Activated T-helper 2 cell treated with anti-CD3 and anti-CD28 coated beads, Interferon-gamma antibody, Interleukin-2, Interleukin-4, amounts not matched to agents 10 μg/mL and 5 μg/mL and 100 μg/mL, durations not matched to agents 14 hours and 24 hours and 36 hours (primary cell): ENCODE measurements around the gene OR2D3. TPM values are rescaled to one million over a fixed set of nuclear protein-coding genes. Genes with fewer than 3 reads are reported as not detected.
"Not testable (repeated sequence)": the region's sequence is repeated elsewhere in the genome, so short reads cannot be mapped to it uniquely, and the experiment has no call there.

Source experiments
- DNase-seq: peaks from one replicate; pipeline ENCODE4 v3.0.0; 2021; ENCODE audit warnings: low spot score
- H3K27ac Mint-ChIP-seq: one replicate; pipeline ENCODE4 v1.8.0; 2021; ENCODE audit warnings: mixed read lengths
- H3K27me3 Mint-ChIP-seq: one replicate; pipeline ENCODE4 v1.8.0; 2021; ENCODE audit warnings: low read depth, mixed read lengths
- H3K36me3 Mint-ChIP-seq: one replicate; pipeline ENCODE4 v1.8.0; 2021; ENCODE audit warnings: low read depth, mixed read lengths
- H3K4me1 Mint-ChIP-seq: one replicate; pipeline ENCODE4 v1.8.0; 2021; ENCODE audit warnings: low read depth, mixed read lengths
- H3K4me3 Mint-ChIP-seq: one replicate; pipeline ENCODE4 v1.8.0; 2021; ENCODE audit warnings: low read depth, mild to moderate bottlenecking, moderate library complexity, mixed read lengths
- H3K9me3 Mint-ChIP-seq: one replicate; pipeline ENCODE4 v1.8.0; 2021; ENCODE audit warnings: mixed read lengths
- intact Hi-C: fragments of 100-400 bp; cut with micrococcal nuclease; formaldehyde crosslinking; loops from one replicate; pipeline ENCODE4 v1.15.1; 2023
- total RNA-seq: library from RNA; stranded (reverse); gene quantifications from 2 replicates; pipeline ENCODE4 v1.2.3, GENCODE V29; 2022

Gene OR2D3
- total RNA-seq, result not detected in 2 replicates

DNA sequence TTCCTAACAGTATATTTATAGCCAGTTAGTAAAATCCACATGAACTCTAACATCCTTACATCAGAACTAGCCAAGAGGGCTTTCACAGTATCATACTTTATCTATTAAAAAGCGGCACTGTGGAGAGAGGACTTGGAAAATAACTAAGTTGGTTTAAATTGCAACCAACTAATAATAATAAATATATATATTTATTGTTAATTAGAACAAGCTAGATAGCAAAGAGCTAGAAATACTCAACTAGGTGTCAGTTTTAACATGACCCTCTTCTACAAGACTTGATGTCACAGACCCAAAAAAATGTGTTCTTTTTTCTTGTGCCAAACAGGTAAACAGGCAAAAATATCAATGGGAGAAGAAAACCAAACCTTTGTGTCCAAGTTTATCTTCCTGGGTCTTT lies at the start of gene OR2D3:
OR2D3 (plus strand) TSS at position 301 of the 400 bp plus-strand sequence; CDS start at position 301, 0 bp downstream.
- no peak within 1 kb of the TSS for H3K27ac Mint-ChIP-seq
- H3K36me3 Mint-ChIP-seq, result no peaks in the 10 kb centered on the region
- intact Hi-C loops, result no loop called here
- H3K4me3 Mint-ChIP-seq, result no peak within 1 kb of the TSS
- peaks cover 17% of the 10 kb centered on the region for H3K27me3 Mint-ChIP-seq
- H3K9me3 Mint-ChIP-seq, result peaks cover 4% of the 10 kb centered on the region
- H3K4me1 Mint-ChIP-seq, result peaks cover 7% of the 10 kb centered on the region
- DNase-seq, result no peak

- peaks cover 6% of the 10 kb centered on the region for H3K27me3 Mint-ChIP-seq
- no peak overlapping the region for H3K4me3 Mint-ChIP-seq
- H3K9me3 Mint-ChIP-seq, result no peaks in the 10 kb centered on the region
- H3K4me1 Mint-ChIP-seq, result no peaks in the 10 kb centered on the region
- intact Hi-C loops, result no loop called here
- no peak for DNase-seq
- no peak overlapping the region for H3K27ac Mint-ChIP-seq
- H3K36me3 Mint-ChIP-seq, result no peaks in the 10 kb centered on the region
Observed at GRCh38 chr11:6871278-6871677, 49.5 kb upstream of the OR2D3 start.

DNA sequence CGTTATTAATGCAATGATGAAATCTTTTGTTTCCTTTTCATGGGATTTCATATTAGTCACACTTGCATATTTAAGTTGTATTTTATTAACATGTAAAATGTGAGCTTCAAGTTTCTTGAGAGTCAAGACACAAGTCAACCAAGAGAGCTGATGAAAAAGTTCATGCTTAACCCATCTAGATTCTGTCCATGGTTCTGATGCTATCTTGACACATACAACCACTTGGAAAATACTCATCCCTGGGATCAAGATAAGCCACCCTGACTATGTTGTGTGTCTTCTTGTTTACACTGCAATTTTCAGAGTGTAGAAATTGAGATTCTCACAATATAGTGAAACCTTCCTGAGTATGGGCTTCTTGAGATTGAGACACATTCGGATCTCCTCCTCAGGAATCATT lies 45.0 kb upstream of the OR2D3 start:
- DNase-seq, result no peak
- Mint-ChIP-seq H3K27me3 (peaks cover 4% of the 10 kb centered on the region), H3K27ac (no peak overlapping the region), H3K4me3 (no peak overlapping the region), H3K4me1 (no peaks in the 10 kb centered on the region), H3K36me3 (no peaks in the 10 kb centered on the region), H3K9me3 (no peaks in the 10 kb centered on the region)
- intact Hi-C loops, result no loop called here

DNA sequence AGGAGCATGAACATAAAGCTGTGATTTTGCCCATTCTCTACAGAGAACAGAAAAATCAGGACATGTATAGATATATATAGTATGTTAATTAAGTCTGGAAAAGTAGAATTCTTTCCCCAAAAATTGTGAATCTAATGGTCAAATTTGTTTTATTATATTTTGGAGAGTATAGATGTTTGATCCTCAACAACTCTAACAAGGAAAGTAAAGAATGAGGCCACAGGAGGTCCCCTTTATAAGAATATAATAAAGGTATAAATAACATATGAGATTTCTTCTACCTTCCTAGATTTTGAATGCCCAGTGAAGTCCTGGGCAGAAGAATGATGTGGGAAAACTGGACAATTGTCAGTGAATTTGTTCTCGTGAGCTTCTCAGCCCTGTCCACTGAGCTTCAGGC lies 44.5 kb upstream of the OR2D3 start, which contains the start of gene OR10A4:
OR10A4 (plus strand) TSS at position 301 of the 400 bp plus-strand sequence; CDS start at position 324, 23 bp downstream.
- no peak within 1 kb of the TSS for H3K27ac Mint-ChIP-seq
- intact Hi-C loops, result no loop called here
- H3K4me3 Mint-ChIP-seq, result no peak within 1 kb of the TSS
- no peaks in the 10 kb centered on the region for H3K4me1 Mint-ChIP-seq
- H3K27me3 Mint-ChIP-seq, result peaks cover 4% of the 10 kb centered on the region
- no peaks in the 10 kb centered on the region for H3K36me3 Mint-ChIP-seq
- H3K9me3 Mint-ChIP-seq, result no peaks in the 10 kb centered on the region
- DNase-seq, result no peak

DNA sequence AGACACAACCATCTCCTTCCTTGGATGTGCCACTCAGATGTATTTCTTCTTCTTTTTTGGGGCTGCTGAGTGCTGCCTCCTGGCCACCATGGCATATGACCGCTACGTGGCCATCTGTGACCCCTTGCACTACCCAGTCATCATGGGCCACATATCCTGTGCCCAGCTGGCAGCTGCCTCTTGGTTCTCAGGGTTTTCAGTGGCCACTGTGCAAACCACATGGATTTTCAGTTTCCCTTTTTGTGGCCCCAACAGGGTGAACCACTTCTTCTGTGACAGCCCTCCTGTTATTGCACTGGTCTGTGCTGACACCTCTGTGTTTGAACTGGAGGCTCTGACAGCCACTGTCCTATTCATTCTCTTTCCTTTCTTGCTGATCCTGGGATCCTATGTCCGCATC lies 43.9 kb upstream of the OR2D3 start:
- Mint-ChIP-seq H3K9me3 (no peaks in the 10 kb centered on the region), H3K4me3 (no peak overlapping the region), H3K27ac (no peak overlapping the region), H3K4me1 (no peaks in the 10 kb centered on the region), H3K27me3 (peaks cover 4% of the 10 kb centered on the region), H3K36me3 (no peaks in the 10 kb centered on the region)
- DNase-seq, result no peak
- intact Hi-C loops, result no loop called here

- no peaks in the 10 kb centered on the region for H3K36me3 Mint-ChIP-seq
Observed at GRCh38 chr11:6882751-6883150, 38.1 kb upstream of the OR2D3 start.

GRCh38 chr11:6887711-6888110 lies 33.1 kb upstream of the OR2D3 start:
- DNase-seq, H3K4me1 Mint-ChIP-seq, H3K27ac Mint-ChIP-seq, intact Hi-C loops, H3K9me3 Mint-ChIP-seq, H3K36me3 Mint-ChIP-seq, H3K4me3 Mint-ChIP-seq: not testable (repeated sequence)
- peaks cover 17% of the 10 kb centered on the region for H3K27me3 Mint-ChIP-seq

More at GRCh38 chr11:6882751-6883150, 38.1 kb upstream of the OR2D3 start:
- DNase-seq, result no peak
- Mint-ChIP-seq H3K9me3 (no peaks in the 10 kb centered on the region), H3K27me3 (peaks cover 17% of the 10 kb centered on the region), H3K4me3 (no peak overlapping the region), H3K27ac (no peak overlapping the region), H3K4me1 (no peaks in the 10 kb centered on the region)
- intact Hi-C loops, result no loop called here

DNA sequence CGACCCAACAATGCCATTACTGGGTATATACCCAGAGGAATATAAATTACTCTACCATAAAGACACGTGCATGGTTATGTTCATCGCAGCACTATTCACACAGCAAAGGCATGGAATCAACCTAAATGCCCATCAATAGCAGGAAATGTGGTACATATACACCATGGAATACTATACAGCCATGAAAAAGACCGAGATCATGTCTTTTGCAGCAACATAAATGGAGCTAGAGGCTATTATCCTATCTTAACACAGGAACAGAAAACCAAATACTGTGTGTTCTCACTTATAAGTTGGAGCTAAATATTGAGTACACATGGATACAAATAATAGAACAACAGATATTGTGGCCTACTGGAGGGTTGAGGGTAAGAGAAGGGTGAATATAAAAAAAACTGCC lies 32.0 kb upstream of the OR2D3 start:
- H3K27me3 Mint-ChIP-seq, result peaks cover 12% of the 10 kb centered on the region
- no peaks in the 10 kb centered on the region for H3K36me3 Mint-ChIP-seq
- H3K27ac Mint-ChIP-seq, result no peak overlapping the region
- no peak overlapping the region for H3K4me3 Mint-ChIP-seq
- DNase-seq, result no peak
- H3K4me1 Mint-ChIP-seq, result no peaks in the 10 kb centered on the region
- intact Hi-C loops, result no loop called here
- no peaks in the 10 kb centered on the region for H3K9me3 Mint-ChIP-seq

DNA sequence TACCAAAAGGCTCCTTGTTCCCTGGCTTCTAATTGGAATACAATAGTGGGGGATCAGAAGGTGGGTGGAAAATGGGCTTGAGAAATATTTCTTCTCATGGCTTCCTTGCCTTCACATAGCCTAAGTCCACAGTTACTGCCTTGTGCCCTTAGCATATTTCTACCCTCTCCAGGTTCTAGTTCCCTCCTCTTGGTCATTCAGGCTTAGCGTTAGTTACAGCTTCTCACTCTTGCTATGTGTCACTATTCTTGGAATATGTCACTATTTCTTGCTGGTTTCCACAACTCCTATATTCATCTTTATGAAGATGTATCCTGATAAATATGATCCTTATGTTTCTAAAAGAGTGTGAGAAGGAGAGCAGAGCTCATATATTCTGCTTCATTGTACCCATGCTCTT lies 31.0 kb upstream of the OR2D3 start:
- no peak overlapping the region for H3K27ac Mint-ChIP-seq
- intact Hi-C loops, result no loop called here
- no peak overlapping the region for H3K4me3 Mint-ChIP-seq
- peaks cover 9% of the 10 kb centered on the region for H3K27me3 Mint-ChIP-seq
- H3K36me3 Mint-ChIP-seq, result no peaks in the 10 kb centered on the region
- no peak for DNase-seq
- peaks cover 2% of the 10 kb centered on the region for H3K4me1 Mint-ChIP-seq
- no peaks in the 10 kb centered on the region for H3K9me3 Mint-ChIP-seq

GRCh38 chr11:6892400-6892799 lies 28.4 kb upstream of the OR2D3 start, which contains the start of gene OR2D2:
Gene OR2D2, minus strand, starts transcription at chr11:6892500. Its CDS starts 0 bp downstream, at chr11:6892500.
- no peak within 1 kb of the TSS for H3K4me3 Mint-ChIP-seq
- intact Hi-C loops, result no loop called here
- DNase-seq, result no peak
- H3K9me3 Mint-ChIP-seq, result no peaks in the 10 kb centered on the region
- H3K27me3 Mint-ChIP-seq, result peaks cover 3% of the 10 kb centered on the region
- H3K27ac Mint-ChIP-seq, result no peak within 1 kb of the TSS
- H3K4me1 Mint-ChIP-seq, result peaks cover 8% of the 10 kb centered on the region
- H3K36me3 Mint-ChIP-seq, result no peaks in the 10 kb centered on the region

DNA sequence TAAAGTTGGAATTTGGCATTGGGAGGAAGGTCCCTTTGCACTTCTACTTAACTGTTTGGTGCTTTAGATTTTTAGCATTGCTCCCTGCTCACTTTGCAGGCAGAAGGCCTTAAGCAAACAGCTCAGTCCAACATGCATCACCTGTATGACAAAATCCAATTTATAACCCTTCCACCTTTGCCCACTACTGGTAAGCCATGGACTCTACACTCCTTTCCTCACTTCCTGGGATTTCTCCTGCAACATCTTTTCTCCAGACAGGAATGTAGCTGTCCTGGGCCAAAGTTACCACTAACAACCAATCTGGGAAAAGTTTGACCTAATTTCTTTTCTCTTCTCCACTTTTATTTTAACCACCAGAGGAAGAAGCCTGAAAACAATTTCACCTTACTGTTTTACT lies 26.7 kb upstream of the OR2D3 start:
- Mint-ChIP-seq H3K9me3 (no peaks in the 10 kb centered on the region), H3K36me3 (no peaks in the 10 kb centered on the region), H3K4me3 (no peak overlapping the region), H3K4me1 (peaks cover 8% of the 10 kb centered on the region), H3K27me3 (peaks cover 5% of the 10 kb centered on the region), H3K27ac (no peak overlapping the region)
- intact Hi-C loops, result no loop called here
- no peak for DNase-seq

- no peaks in the 10 kb centered on the region for H3K36me3 Mint-ChIP-seq
- no peak for DNase-seq
- no peak overlapping the region for H3K27ac Mint-ChIP-seq
- H3K4me3 Mint-ChIP-seq, result no peak overlapping the region
- intact Hi-C loops, result loop anchor here (1.0 kb wide), 1 partner anchor 38 kb away; no protein-coding TSS in a partner anchor
- no peaks in the 10 kb centered on the region for H3K9me3 Mint-ChIP-seq
- peaks cover 5% of the 10 kb centered on the region for H3K27me3 Mint-ChIP-seq
- peaks cover 8% of the 10 kb centered on the region for H3K4me1 Mint-ChIP-seq
Observed at GRCh38 chr11:6895010-6895409, 25.8 kb upstream of the OR2D3 start.

DNA sequence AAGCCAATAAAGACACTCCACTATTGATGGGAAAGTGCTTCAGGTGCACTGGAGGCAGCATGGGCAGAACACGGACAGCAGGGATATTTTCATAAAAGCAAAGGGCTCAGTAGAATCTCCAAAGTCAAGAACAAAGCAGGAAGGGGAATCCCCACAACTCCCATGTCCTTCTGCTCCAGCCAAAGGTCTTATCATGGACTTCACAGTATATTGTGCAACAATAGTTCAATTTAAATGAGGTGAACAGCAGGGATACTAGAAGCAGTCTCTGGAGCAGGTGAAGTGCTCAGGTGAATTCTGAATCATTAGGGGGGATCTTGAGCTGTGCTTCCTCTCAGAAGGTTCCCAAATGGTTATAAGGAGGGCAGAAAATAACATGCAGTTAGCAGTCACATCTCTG lies 21.9 kb upstream of the OR2D3 start:
- intact Hi-C loops, result no loop called here
- no peak for DNase-seq
- Mint-ChIP-seq H3K9me3 (no peaks in the 10 kb centered on the region), H3K36me3 (no peaks in the 10 kb centered on the region), H3K27me3 (peaks cover 6% of the 10 kb centered on the region), H3K4me1 (peaks cover 8% of the 10 kb centered on the region), H3K27ac (no peak overlapping the region), H3K4me3 (no peak overlapping the region)
